GM18520 (cell line): Measurements from ENCODE around the gene NEK10.
"Not testable (repeated sequence)": the region's sequence is repeated elsewhere in the genome, so short reads cannot be mapped to it uniquely, and the experiment has no call there.

Experiments
- ATAC-seq: cut with Tn5 transposase; IDR thresholded peaks from one replicate; pipeline ENCODE4 v1.9.1; 2021; ENCODE audit not compliant: unreplicated experiment

NEK10 gene

DNA sequence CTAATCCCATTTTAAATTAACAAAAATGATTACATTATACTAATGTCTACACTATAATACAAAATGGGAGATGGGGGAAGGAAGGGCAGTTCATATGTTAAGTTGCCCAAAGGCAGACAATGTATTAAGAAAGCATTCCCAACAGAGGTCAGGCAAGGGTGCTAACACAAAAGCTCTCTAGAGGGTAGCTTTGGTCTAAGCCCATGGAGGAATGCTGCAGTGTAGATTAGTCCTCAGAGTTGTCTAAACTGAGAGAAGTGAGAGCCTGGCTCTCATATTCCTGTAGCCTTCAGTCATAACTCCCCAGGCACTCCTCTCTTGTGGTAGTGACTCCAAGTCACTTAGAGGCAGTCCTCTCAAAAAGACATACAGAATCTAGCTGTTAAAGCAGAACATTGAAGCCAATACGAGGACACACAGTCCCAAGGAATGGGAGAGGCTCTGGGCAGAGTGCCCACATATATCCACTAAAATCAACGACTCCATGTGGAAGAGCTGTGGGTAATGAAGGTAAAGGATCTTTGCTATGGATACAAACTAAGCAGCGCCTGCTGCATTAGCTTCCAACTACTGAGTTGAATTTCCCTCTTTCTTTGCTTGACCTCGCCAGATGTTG is 14.5 kb downstream of the NEK10 start:
- no peak for ATAC-seq

DNA sequence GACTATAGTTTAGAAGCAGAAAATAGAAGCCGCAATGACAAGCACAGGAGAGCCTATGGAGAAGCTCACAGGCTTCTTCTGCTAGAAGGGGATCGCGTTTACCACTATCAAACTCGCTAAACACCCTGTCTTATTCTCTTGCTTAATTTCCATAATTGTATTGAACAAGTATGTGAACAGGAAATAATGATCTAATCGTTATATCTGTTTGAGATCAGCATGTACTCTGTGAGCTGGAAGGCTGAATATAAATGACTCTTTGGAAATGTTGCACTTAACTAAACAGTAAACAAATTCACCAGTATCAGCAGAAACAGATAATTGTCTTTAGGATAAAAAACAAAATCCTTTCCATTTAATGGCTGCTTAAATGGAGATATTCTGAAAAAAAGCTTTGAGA is 15.0 kb downstream of the NEK10 start:
- no peak for ATAC-seq

DNA sequence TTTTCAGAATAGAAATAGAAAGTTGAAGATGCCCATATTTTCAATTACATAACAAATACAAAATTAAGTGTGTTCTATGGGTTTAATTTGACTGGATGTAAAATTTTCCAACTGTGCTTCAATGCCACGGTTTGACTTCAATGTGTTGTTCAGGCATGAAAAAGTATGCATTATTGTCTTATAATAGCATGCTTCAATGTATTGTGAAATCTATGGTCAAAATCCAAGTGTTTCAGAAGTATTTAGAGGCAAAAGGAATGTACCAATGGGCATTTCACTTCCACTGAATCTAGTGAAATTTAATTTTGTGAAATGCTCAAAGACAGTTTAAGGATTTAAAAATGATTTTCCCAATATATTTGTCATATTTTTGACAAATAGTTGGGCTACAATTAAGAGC is 16.0 kb downstream of the NEK10 start:
- no peak for ATAC-seq

DNA sequence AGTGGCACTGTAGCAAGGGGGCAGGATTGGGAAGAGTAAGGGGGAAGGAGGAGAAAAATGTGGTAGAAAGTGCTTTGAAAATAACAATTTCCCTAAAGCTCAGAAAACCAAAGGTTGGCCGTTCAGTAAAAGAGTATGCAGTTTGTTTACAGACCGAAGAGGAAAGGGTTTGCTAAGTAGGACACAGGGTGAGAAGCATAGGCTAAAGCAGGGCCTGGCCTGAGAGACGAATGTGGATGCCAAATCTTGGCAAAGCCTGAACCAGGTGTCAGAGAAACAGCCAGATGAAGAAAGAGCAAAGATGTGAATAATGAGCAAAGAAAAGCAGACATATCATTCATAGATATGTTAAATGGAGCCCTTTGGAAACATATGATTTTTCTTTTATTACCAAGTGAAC is 17.1 kb downstream of the NEK10 start:
- no peak for ATAC-seq

- peak; percentile 79 for ATAC-seq
These were observed 19.4 kb downstream of the NEK10 start for GRCh38 chr3:27349832-27350231.

DNA sequence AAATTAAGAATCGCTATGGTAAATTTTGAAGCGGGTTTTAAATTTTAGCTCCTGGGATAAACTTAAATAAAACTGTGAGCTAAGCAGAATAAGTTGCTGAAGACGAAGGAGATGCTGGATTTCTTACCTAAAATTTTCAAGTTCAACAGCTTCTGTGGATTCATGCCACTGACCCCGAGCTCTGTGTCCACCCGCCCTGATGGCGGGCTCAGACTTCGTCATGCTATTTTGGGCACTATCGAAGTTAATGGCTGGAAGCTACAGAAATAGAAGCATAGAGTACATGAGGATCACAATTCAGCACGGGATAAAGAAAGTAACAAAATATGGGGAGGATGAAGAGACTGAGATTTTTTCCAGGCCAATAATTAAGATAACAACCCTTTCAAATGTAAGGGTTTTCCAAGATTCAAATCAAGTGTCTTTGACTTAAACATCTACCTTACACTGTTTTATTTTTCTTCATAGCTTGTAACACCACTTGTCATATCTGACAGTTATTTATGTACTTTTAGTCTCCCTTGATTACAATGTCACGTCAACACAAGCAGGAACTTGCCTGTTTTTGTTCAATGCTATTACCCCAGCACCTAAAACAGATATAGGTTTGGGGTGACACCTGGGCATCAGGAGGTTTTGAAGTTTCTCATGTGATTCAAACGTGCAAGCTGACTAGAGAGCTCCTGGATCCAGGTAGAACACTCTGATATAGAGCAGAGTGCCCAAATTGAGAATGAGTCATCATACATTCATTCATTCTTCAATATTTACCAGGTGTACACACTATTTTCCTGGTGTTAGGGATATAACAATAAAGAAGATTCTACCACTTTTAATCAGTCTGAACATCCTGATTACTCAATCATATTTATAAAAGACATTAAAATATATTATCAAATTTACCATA is 23.0 kb downstream of the NEK10 start:
- ATAC-seq = no peak

DNA sequence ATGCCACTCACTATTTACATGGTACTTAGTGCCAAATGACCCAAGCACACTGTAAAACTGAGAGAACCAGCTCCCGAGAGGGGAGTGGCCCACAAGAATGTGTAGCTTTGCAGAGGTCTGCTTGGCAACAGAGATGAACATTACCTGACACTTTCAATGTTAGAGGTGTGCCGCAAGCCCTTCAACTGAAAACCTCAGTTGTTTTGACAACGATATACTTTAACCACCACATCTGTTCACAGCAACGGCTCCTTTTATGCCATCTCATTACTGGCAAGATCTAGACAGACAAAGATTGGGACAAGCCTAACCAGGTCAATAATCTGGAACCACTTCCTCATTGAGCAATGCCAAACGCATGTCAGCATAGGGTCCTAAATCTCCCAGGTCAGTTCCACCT is 23.7 kb downstream of the NEK10 start:
- ATAC-seq = no peak

- no peak for ATAC-seq
These were observed 24.1 kb downstream of the NEK10 start for GRCh38 chr3:27345045-27345444.

- ATAC-seq = no peak
These were observed 25.0 kb downstream of the NEK10 start for GRCh38 chr3:27344192-27344591.

DNA sequence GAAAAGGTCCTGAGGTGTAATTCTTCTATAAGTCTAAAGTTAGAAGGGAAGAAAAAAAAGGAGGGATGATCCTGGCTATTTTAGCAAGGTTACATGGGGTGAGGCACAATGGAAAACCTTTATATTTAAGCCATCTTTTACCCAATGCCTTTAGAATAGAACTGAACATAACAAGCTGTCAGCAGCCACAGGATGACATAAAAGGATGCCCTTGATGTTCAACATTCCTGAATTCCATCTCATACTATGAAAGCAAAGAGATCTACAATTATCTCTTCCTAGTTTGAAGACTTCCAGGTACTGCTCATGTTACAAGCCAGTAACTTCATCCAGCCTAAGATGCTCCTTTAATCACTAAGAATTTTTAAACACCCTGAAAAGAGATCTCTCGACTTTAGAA is 26.9 kb downstream of the NEK10 start:
- no peak for ATAC-seq

DNA sequence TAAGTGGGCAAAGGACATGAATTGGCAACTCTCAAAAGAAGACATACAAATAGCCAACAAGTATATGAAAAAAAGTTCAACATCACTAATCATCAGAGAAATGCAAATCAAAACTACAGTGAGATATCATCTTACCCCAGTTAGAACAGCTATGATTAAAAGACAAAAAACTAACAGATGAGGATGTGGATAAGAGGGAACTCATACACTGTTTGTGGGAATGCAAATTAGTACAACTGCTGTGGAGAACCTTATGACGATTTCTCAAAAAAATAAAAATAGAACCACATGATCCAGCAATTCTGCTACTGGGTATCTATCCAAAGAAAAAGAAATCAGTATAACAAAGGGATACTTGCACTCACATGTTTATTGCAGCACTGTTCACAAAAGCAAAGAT is 28.6 kb downstream of the NEK10 start:
- no peak for ATAC-seq

DNA sequence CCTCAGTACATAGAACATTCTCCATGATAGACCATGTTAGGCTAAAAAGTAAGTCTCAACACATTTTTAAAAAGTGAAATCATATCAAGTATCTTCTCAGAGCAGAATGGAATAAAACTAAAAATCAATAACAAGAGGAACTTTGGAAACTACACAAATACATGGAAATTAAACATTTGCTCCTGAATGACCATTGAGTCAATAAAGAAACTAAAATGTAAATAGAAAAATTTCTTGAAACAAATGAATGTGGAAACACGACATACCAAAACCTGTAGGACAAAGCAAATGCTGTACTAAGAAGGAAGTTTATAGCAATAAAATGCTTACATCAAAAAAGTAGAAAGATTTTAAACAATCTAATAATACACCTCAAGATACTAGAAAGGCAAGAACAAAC is 33.6 kb downstream of the NEK10 start:
- no peak for ATAC-seq

DNA sequence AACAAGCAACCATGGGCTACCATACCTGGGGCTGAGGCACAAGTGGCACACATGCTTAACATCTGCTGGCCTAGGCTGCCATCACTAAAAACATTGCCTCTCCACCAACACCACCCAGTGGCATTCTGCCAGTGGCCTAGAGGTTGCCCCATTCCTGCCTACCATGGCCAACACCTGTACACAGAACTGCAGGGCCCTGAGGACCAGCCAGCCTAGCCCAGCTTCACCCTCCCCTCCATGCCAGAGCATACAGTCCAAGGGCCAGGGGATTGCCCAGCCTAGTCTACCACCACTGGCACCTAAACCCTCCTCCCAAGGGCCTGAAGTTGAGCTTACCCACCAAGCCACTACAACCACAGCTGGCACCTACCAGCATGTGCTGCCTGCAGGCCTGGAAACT is 35.3 kb downstream of the NEK10 start:
- no peak for ATAC-seq

GRCh38 chr3:27328982-27329762 is 40.0 kb downstream of the NEK10 start:
- not testable (repeated sequence) for ATAC-seq

DNA sequence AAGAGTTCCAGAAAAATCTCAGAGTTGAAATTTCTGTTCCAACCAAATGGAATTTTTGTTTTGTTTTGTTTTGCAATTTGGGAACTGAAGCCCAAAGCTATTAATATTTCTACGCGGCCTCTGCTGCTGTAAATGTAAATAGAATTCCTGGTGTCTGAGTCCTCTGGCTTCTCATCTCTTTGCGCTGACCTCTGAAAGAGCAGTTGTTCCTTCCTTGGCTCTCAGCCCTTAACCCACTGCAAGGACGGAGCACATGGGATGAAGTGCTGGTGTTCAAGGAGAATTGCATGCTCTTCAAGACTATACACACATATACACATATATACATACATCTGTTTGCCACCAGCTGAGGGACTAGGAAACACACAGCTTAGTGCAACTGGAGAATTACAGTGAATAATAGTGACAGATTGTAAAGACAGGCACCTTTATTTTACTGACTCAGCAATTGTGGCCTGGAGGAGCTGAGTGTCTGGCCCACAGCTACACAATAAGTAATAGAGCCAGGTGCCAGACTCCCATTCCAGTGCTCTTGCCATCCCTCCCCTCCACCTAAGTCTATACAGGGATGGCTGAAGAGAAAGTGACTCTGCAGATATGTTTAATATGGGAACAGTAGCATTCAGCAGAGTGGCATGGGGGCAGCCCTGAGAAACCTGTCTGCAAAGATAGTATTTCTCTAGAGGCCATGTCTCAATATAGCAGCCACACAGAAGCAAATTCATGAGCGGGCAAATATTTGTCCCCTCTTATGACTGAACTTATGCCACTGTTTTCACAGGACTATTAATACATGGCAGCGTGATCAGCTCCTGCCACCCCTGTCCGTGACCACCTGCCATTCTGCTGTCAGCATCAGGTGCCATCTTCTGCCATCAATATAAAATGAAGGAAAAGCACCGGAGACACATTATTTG is 42.3 kb downstream of the NEK10 start:
- ATAC-seq = no peak

DNA sequence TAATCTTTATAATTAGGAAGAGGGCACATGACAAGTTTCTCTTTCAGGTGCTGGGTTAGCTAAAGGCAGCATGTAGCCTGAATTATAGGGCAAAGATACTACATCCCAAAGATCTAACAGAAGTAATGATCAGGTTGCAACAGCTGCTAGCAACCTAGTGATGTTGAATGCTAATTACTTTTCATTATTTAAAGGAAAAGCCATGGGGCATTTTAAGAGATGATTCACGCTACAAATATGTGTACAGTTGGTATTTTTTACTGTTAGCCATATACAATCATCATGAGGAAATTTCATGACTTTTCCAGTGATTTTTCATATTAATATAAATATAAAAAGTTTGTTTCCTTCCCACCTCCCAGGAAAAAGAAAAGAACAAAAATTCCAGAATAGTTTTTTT is 43.0 kb downstream of the NEK10 start:
- ATAC-seq = no peak

- no peak for ATAC-seq
These were observed 43.8 kb downstream of the NEK10 start for GRCh38 chr3:27325419-27325818.

DNA sequence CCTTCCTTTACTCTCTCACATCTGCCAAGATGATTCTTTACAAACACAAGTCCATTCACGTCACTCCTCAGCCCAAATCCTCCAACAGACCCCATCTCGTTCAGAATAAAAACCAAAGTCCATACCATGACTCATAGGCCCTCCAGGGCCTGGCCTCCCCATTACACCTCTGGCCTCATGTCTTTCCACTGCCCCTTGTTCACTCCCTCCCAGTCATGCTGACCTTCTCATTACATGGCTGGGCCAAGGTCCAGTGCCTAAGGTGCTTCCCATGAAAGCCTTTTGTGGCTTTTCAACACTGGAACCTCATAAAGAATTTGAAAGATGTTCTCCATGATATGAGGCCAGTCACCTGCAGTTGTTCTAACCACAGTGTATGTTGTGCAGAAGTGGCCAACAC is 44.5 kb downstream of the NEK10 start:
- ATAC-seq = no peak

DNA sequence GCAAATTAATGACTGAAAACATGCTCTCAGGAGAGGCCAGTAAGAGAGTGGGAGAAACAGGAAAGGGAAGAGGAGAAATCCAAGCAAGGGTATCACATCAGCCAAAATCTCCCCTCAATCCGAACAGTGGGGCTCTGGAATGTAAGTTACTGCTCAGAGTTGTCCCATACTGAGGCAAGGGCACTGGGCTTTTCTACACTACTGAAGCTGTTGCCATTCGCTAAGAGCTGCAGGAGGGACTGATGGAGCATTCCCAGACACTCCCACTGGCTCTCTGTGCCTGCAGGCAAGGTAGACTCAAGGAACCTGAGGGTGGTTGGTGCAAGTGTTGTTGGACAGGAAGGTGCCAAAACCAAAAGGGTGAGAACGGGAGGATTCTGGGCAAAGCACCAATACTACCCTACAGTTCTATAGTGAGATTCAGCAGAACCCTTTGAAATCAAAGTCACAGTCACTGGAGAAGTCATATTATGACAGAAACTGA is 46.1 kb downstream of the NEK10 start:
- ATAC-seq = no peak

GRCh38 chr3:27322634-27323033 is 46.5 kb downstream of the NEK10 start:
- no peak for ATAC-seq
